Measurements from ENCODE around the gene RARG. TPM values are rescaled to one million over a fixed set of nuclear protein-coding genes. Genes with fewer than 3 reads are reported as not detected.
A peak's percentile ranks its signal among the peaks of the same experiment; 100 is the strongest.

RARG gene
- total and polyA plus RNA-seq, 2 of the 8 experiments (the other 6 are each of a cell fraction or from before 2014, with no cell fraction given) = 68.6 to 68.9 TPM

GRCh38 chr12:53217051-53217930, 14.7 kb downstream of the RARG start (continued):
- peak; percentile 73 for TF ChIP-seq USF2 (IDR thresholded peaks at IDR 0.05; ENCODE audit: low read length)
- peak; percentile 84 for TF ChIP-seq POU5F1 (IDR thresholded peaks at IDR 0.05; ENCODE audit: low read depth, low read length)
- no peak for TF ChIP-seq RFX5 (IDR thresholded peaks at IDR 0.05; ENCODE audit: borderline replicate concordance, low read depth, low read length)
- TF ChIP-seq JUND (IDR thresholded peaks at IDR 0.05; ENCODE audit: low read length) = no peak
- TF ChIP-seq MAX (IDR thresholded peaks at IDR 0.05) = peak; percentile 86
- TF ChIP-seq EGR1 (IDR thresholded peaks at IDR 0.05; ENCODE audit: borderline replicate concordance, low read depth, low read length) = no peak
- TF ChIP-seq YY1 (IDR thresholded peaks at IDR 0.05; ENCODE audit: low read depth, low read length) = 0 out of 2 replicates have a peak, but pooled peaks have one; percentile 4
- TF ChIP-seq SIRT6 (IDR thresholded peaks at IDR 0.05; ENCODE audit: low read length) = no peak
- TF ChIP-seq CREB1 (IDR thresholded peaks at IDR 0.05) = no peak
- no peak for TF ChIP-seq SIX5 (IDR thresholded peaks at IDR 0.05; ENCODE audit: low read depth, low read length)
- TF ChIP-seq TAF7 (optimal IDR thresholded peaks at IDR 0.05; ENCODE audit: borderline replicate concordance, low read depth, low read length) = peak; percentile 32
- TF ChIP-seq RAD21 (IDR thresholded peaks at IDR 0.05 in 1 of 2, conservative IDR thresholded peaks at IDR 0.05 in 1 of 2; ENCODE audit: low read depth in 2 of 2, low read length in 2 of 2) = no peak
- TF ChIP-seq BCL11A (IDR thresholded peaks at IDR 0.05; ENCODE audit: low read depth in 2 of 2, low read length in 2 of 2) = no peak
- no peak for TF ChIP-seq RXRA (IDR thresholded peaks at IDR 0.05; ENCODE audit: insufficient read depth, low read depth, low read length)
- TF ChIP-seq CEBPB (IDR thresholded peaks at IDR 0.05; ENCODE audit: low read depth, low read length) = peak; percentile 96
- no peak for TF ChIP-seq SRF (IDR thresholded peaks at IDR 0.05; ENCODE audit: low read depth, low read length)
- 0 out of 2 replicates have a peak, but pooled peaks have one; percentile 15 for TF ChIP-seq TCF12 (IDR thresholded peaks at IDR 0.05; ENCODE audit: low read depth, low read length)
- TF ChIP-seq TEAD4 (IDR thresholded peaks at IDR 0.05; ENCODE audit: low read depth, low read length) = peak; percentile 59; the same call in 1 of the 2 replicates
- TF ChIP-seq TAF1 (IDR thresholded peaks at IDR 0.05; ENCODE audit: low read depth, low read length) = peak; percentile 40; the same call in 1 of the 2 replicates
- TF ChIP-seq TBP (IDR thresholded peaks at IDR 0.05; ENCODE audit: low read depth, low read length) = peak; percentile 10; the same call in 1 of the 2 replicates
- TF ChIP-seq EP300 (IDR thresholded peaks at IDR 0.05; ENCODE audit: borderline replicate concordance in 1 of 2, low read depth in 2 of 2, low read length in 2 of 2) = no peak; a peak in 1 of 3 replicates
- TF ChIP-seq ZNF274 (IDR thresholded peaks at IDR 0.05; ENCODE audit: borderline replicate concordance, extremely low read depth, low read length) = no peak
- 0 out of 2 replicates have a peak, but pooled peaks have one; percentile 12 for TF ChIP-seq SP4 (IDR thresholded peaks at IDR 0.05; ENCODE audit: low read length)
- no peak for TF ChIP-seq CBX5 (IDR thresholded peaks at IDR 0.05; ENCODE audit: low read depth, low read length)
